Measurements from ENCODE around the gene PHYH. TPM values are rescaled to one million over a fixed set of nuclear protein-coding genes. Genes with fewer than 3 reads are reported as not detected.
"Not testable (repeated sequence)": the region's sequence is repeated elsewhere in the genome, so short reads cannot be mapped to it uniquely, and the experiment has no call there.

Gene PHYH
- total RNA-seq, 4 donors from 2014 or later, result 21.9 to 54.1 (median 35.9) TPM

GRCh38 chr10:13238271-13239077 is 61.4 kb downstream of the PHYH start:
- DNase-seq (ENCODE audit: low spot score) (no peak), ATAC-seq (ENCODE audit: low FRiP score) (no peak)
- no peak for TF ChIP-seq CTCF (IDR thresholded peaks at IDR 0.05)

- DNase-seq (ENCODE audit: low spot score), result no peak
- ATAC-seq (ENCODE audit: low FRiP score), result no peak
- TF ChIP-seq CTCF (IDR thresholded peaks at IDR 0.05), result no peak
Measured at GRCh38 chr10:13236638-13237037, 63.2 kb downstream of the PHYH start.

- ATAC-seq (ENCODE audit: low FRiP score); DNase-seq (ENCODE audit: low spot score): not testable (repeated sequence)
Measured at GRCh38 chr10:13234736-13235135, 65.1 kb downstream of the PHYH start.

- DNase-seq (ENCODE audit: low spot score) (no peak), ATAC-seq (ENCODE audit: low FRiP score) (no peak)
- TF ChIP-seq CTCF (IDR thresholded peaks at IDR 0.05), result no peak
Measured at GRCh38 chr10:13234172-13234571, 65.7 kb downstream of the PHYH start, which contains the start of gene UCMA. UCMA (minus strand) TSS chr10:13234374; CDS start chr10:13234258, 116 bp downstream.

GRCh38 chr10:13233358-13233757 is 66.5 kb downstream of the PHYH start:
- ATAC-seq (ENCODE audit: low FRiP score) (no peak), DNase-seq (ENCODE audit: low spot score) (no peak)
- TF ChIP-seq CTCF (IDR thresholded peaks at IDR 0.05), result no peak

- DNase-seq (ENCODE audit: low spot score), result no peak
- no peak for ATAC-seq (ENCODE audit: low FRiP score)
- TF ChIP-seq CTCF (IDR thresholded peaks at IDR 0.05), result no peak
Measured at GRCh38 chr10:13231808-13232207, 68.1 kb downstream of the PHYH start.

GRCh38 chr10:13231190-13231589 is 68.7 kb downstream of the PHYH start:
- no peak for TF ChIP-seq CTCF (IDR thresholded peaks at IDR 0.05)
- no peak for ATAC-seq (ENCODE audit: low FRiP score)
- DNase-seq (ENCODE audit: low spot score), result no peak

Other genes with a start within 250 kb of the PHYH start
- 100 to 1,000 TPM in 1 of 4 donors, 10 to 100 TPM in 3; 59.6 to 123 (median 77.1) TPM for gene OPTN, start 199.9 kb downstream of the PHYH start, total RNA-seq
- gene MCM10, start 138.5 kb downstream of the PHYH start, total RNA-seq, result 1 to 10 TPM; 1.3 to 7.6 (median 2.8) TPM
- gene UCMA, start 65.7 kb downstream of the PHYH start, total RNA-seq, result not detected
- gene SEPHS1, start 48.2 kb upstream of the PHYH start, total RNA-seq, result 10 to 100 TPM; 28.9 to 41.3 (median 37.9) TPM
- 10 to 100 TPM in 2 of 4 donors, 1 to 10 TPM in 2; 9.7 to 22.2 (median 14.3) TPM for gene BEND7, start 228.9 kb upstream of the PHYH start, total RNA-seq